HG03066 (cell line): ENCODE measurements around the gene HSD17B14.
"Not testable (repeated sequence)": the region's sequence is repeated elsewhere in the genome, so short reads cannot be mapped to it uniquely, and the experiment has no call there.

Source experiments
- ATAC-seq: cut with Tn5 transposase; IDR thresholded peaks from one replicate; pipeline ENCODE4 v1.9.1; 2021; ENCODE audit warnings: low read depth; ENCODE audit not compliant: unreplicated experiment

The HSD17B14 gene

GRCh38 chr19:48799358-48800300 lies 36.7 kb downstream of the HSD17B14 start:
- ATAC-seq = no peak

GRCh38 chr19:48798937-48799336 lies 37.4 kb downstream of the HSD17B14 start:
- no peak for ATAC-seq

- ATAC-seq = no peak
These were observed 39.2 kb downstream of the HSD17B14 start for GRCh38 chr19:48797103-48797502.

GRCh38 chr19:48796298-48797083 lies 39.8 kb downstream of the HSD17B14 start:
- ATAC-seq = no peak

GRCh38 chr19:48795685-48796070 lies 40.6 kb downstream of the HSD17B14 start:
- ATAC-seq = no peak

GRCh38 chr19:48795055-48795684 lies 41.1 kb downstream of the HSD17B14 start:
- peak; percentile 84 for ATAC-seq

- ATAC-seq = no peak
These were observed 42.0 kb downstream of the HSD17B14 start for GRCh38 chr19:48794291-48794690.

GRCh38 chr19:48793271-48793670 lies 43.0 kb downstream of the HSD17B14 start:
- ATAC-seq = no peak

- not testable (repeated sequence) for ATAC-seq
These were observed 49.0 kb downstream of the HSD17B14 start for GRCh38 chr19:48787331-48787730.

- ATAC-seq = not testable (repeated sequence)
These were observed 49.9 kb downstream of the HSD17B14 start for GRCh38 chr19:48786422-48786821.

- no peak for ATAC-seq
These were observed 51.8 kb downstream of the HSD17B14 start for GRCh38 chr19:48784527-48784926.

- no peak for ATAC-seq
These were observed 55.5 kb downstream of the HSD17B14 start for GRCh38 chr19:48780631-48781391.

- no peak for ATAC-seq
These were observed 56.7 kb downstream of the HSD17B14 start for GRCh38 chr19:48779636-48780035.

- ATAC-seq = no peak
These were observed 58.6 kb downstream of the HSD17B14 start for GRCh38 chr19:48777720-48778119.

- ATAC-seq = no peak
These were observed 59.2 kb downstream of the HSD17B14 start for GRCh38 chr19:48777139-48777538.

- no peak for ATAC-seq
These were observed 63.8 kb downstream of the HSD17B14 start for GRCh38 chr19:48772503-48772953.

- ATAC-seq = no peak
These were observed 65.4 kb downstream of the HSD17B14 start for GRCh38 chr19:48770734-48771472.

GRCh38 chr19:48770266-48770665 lies 66.0 kb downstream of the HSD17B14 start:
- ATAC-seq = no peak

- no peak for ATAC-seq
These were observed 67.1 kb downstream of the HSD17B14 start for GRCh38 chr19:48768994-48769713.
